ENCODE data around the gene RAB15.

The RAB15 gene

GRCh38 chr14:64953661-64954060 is 18.5 kb downstream of the RAB15 start:
- DNase-seq: no peak

GRCh38 chr14:64953310-64953654 is 18.9 kb downstream of the RAB15 start:
- DNase-seq: no peak

- DNase-seq: no peak
These were observed 19.4 kb downstream of the RAB15 start for GRCh38 chr14:64952598-64953309.

GRCh38 chr14:64951724-64952123 is 20.4 kb downstream of the RAB15 start:
- DNase-seq: no peak

- no peak for DNase-seq
These were observed 20.8 kb downstream of the RAB15 start for GRCh38 chr14:64951291-64951690.

GRCh38 chr14:64950889-64951288 is 21.2 kb downstream of the RAB15 start:
- no peak for DNase-seq

GRCh38 chr14:64948612-64949210 is 23.4 kb downstream of the RAB15 start:
- DNase-seq: no peak

GRCh38 chr14:64947710-64948611 is 24.2 kb downstream of the RAB15 start:
- DNase-seq: no peak

GRCh38 chr14:64946310-64947045 is 25.7 kb downstream of the RAB15 start:
- DNase-seq: no peak

- no peak for DNase-seq
These were observed 26.5 kb downstream of the RAB15 start for GRCh38 chr14:64945431-64946178.

GRCh38 chr14:64944861-64945260 is 27.3 kb downstream of the RAB15 start:
- no peak for DNase-seq

- no peak for DNase-seq
These were observed 28.1 kb downstream of the RAB15 start for GRCh38 chr14:64944041-64944440.

GRCh38 chr14:64943556-64943955 is 28.6 kb downstream of the RAB15 start:
- no peak for DNase-seq

GRCh38 chr14:64942531-64943111 is 29.5 kb downstream of the RAB15 start, which contains the start of gene GPX2:
Gene GPX2 (minus strand): TSS chr14:64942745. CDS start chr14:64942726, 19 bp downstream.
- no peak for DNase-seq

GRCh38 chr14:64940336-64940910 is 31.7 kb downstream of the RAB15 start:
- DNase-seq: no peak

- DNase-seq: no peak
These were observed 32.3 kb downstream of the RAB15 start for GRCh38 chr14:64939817-64940190.

- DNase-seq: no peak
These were observed 32.9 kb downstream of the RAB15 start for GRCh38 chr14:64938972-64939816.

- DNase-seq: no peak
These were observed 34.3 kb downstream of the RAB15 start for GRCh38 chr14:64937821-64938193.

- DNase-seq: no peak
These were observed 34.8 kb downstream of the RAB15 start for GRCh38 chr14:64937171-64937820.

GRCh38 chr14:64935508-64935907 is 36.6 kb downstream of the RAB15 start:
- no peak for DNase-seq

Data from activated CD4-positive, alpha-beta T cell treated with anti-CD3 and anti-CD28 coated beads, Interleukin-2, amount 50 U/mL, for 4 hours (primary cell).